K562 (cell line): ENCODE measurements around the gene GLRX3.

Experiments
- CTCF ChIP-seq, 3 experiments: IDR thresholded peaks in 2 of 3; conservative IDR thresholded peaks in 1 of 3; 2 replicates each; pipeline ENCODE4 v1.5.1; 2011 to 2012; ENCODE audit warnings: low read length in 3 of 3, mild to moderate bottlenecking in 3 of 3, control low read depth in 2 of 3, improper control_type of control experiment in 1 of 3, inconsistent platforms in 1 of 3, low read depth in 1 of 3, mixed read lengths in 1 of 3, moderate library complexity in 1 of 3; ENCODE audit not compliant: insufficient read depth in 2 of 3
- DEAF1 ChIP-seq: fragments of 450-650 bp; formaldehyde crosslinking; IDR thresholded peaks from 2 replicates; pipeline ENCODE4 v1.4.0; 2020; ENCODE audit warnings: mild to moderate bottlenecking, moderate library complexity
- MAX ChIP-seq: sonication (generic); formaldehyde crosslinking; IDR thresholded peaks from 2 replicates; pipeline ENCODE4 v1.9.0; 2022; ENCODE audit warnings: mild to moderate bottlenecking, missing genetic modification reagents
- NR2C2 ChIP-seq, 2 experiments: fragments of 200-800 bp in 1 of 2; sonication (Bioruptor generic) in 1 of 2; sonication (generic) in 1 of 2; formaldehyde crosslinking in 1 of 2; IDR thresholded peaks; 2 replicates each; pipeline versions ENCODE4 v1.6.1 to v1.8.0; 2016 to 2022; ENCODE audit warnings: mild to moderate bottlenecking in 1 of 2, missing compliant biosample characterization in 1 of 2, missing genetic modification characterization in 1 of 2, missing genetic modification reagents in 1 of 2
- STAT5B ChIP-seq: fragments of 250-450 bp; sonication (Bioruptor Pico); IDR thresholded peaks from 2 replicates; pipeline ENCODE4 v1.8.0; 2021; ENCODE audit warnings: mild to moderate bottlenecking, inconsistent platforms
- ZBTB33 ChIP-seq: sonication (generic); formaldehyde crosslinking; IDR thresholded peaks from 2 replicates; pipeline ENCODE4 v1.8.1; 2023; ENCODE audit warnings: mild to moderate bottlenecking, missing genetic modification reagents
- ZKSCAN8 ChIP-seq: fragments of 200-800 bp; sonication (Bioruptor generic); IDR thresholded peaks from 2 replicates; pipeline ENCODE4 v1.6.1; 2016; ENCODE audit warnings: missing genetic modification characterization, missing compliant biosample characterization

- TF ChIP-seq ZBTB33 (CRISPR knock-in tag): no peak
- no peak for TF ChIP-seq NR2C2 (CRISPR knock-in tag; IDR thresholded peaks at IDR 0.05)
- no peak for TF ChIP-seq NR2C2 (tag; IDR thresholded peaks at IDR 0.05)
- no peak for TF ChIP-seq DEAF1 (CRISPR knock-in tag)
- TF ChIP-seq STAT5B (CRISPR knock-in tag): no peak
- TF ChIP-seq CTCF (IDR thresholded peaks at IDR 0.05 in 2 of 3, conservative IDR thresholded peaks at IDR 0.05 in 1 of 3; ENCODE audit: insufficient read depth in 2 of 3, low read depth in 1 of 3, low read length in 3 of 3): peak; percentile 32 to 52 (median 45); a peak in 4 of 6 replicates
- no peak for TF ChIP-seq ZKSCAN8
- TF ChIP-seq MAX: no peak
Measured at GRCh38 chr10:130179640-130180039, 43.4 kb downstream of the GLRX3 start.
